Choroid plexus epithelial cell (primary cell): ENCODE measurements around the gene CNOT6.

ENCODE experiments used
- DNase-seq: peaks from one replicate; pipeline ENCODE4 v3.0.0-alpha.2; 2010; ENCODE audit warnings: low read depth
- H3K4me3 ChIP-seq: 2 replicates; pipeline ENCODE4 v1.5.1; 2011; ENCODE audit warnings: low read depth, mild to moderate bottlenecking, control low read depth, low read length, moderate library complexity
- CTCF ChIP-seq: conservative IDR thresholded peaks from 2 replicates; pipeline ENCODE4 v1.5.1; 2011; ENCODE audit warnings: low read depth, mild to moderate bottlenecking, control low read depth, inconsistent platforms, low read length, moderate library complexity

Gene CNOT6

GRCh38 chr5:180467989-180468731 lies 26.0 kb upstream of the CNOT6 start:
- no peak for TF ChIP-seq CTCF
- no peak overlapping the region for H3K4me3 ChIP-seq
- DNase-seq = no peak

- H3K4me3 ChIP-seq = no peak overlapping the region
- no peak for TF ChIP-seq CTCF
- no peak for DNase-seq
Observed at GRCh38 chr5:180468732-180469585, 25.2 kb upstream of the CNOT6 start.

DNA sequence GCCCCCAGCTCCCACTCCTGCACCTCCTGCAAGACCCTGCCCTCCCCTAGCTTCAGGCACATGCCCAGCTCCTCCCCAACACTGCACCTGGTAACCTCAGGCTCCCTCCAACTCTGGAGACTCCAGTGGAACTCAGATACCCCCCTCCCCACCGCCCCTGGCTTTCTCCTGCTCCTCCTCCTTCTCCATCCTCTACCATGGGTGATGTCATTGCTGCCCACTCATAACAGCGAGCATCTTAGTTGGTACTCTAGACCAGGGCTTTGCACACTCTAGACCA lies 24.7 kb upstream of the CNOT6 start:
- TF ChIP-seq CTCF = no peak
- no peak for DNase-seq
- no peak overlapping the region for H3K4me3 ChIP-seq

- DNase-seq = no peak
- no peak overlapping the region for H3K4me3 ChIP-seq
- no peak for TF ChIP-seq CTCF
Observed at GRCh38 chr5:180469866-180470265, 24.3 kb upstream of the CNOT6 start.

GRCh38 chr5:180470361-180470760 lies 23.8 kb upstream of the CNOT6 start:
- DNase-seq = no peak
- no peak for TF ChIP-seq CTCF
- H3K4me3 ChIP-seq = no peak overlapping the region

DNA sequence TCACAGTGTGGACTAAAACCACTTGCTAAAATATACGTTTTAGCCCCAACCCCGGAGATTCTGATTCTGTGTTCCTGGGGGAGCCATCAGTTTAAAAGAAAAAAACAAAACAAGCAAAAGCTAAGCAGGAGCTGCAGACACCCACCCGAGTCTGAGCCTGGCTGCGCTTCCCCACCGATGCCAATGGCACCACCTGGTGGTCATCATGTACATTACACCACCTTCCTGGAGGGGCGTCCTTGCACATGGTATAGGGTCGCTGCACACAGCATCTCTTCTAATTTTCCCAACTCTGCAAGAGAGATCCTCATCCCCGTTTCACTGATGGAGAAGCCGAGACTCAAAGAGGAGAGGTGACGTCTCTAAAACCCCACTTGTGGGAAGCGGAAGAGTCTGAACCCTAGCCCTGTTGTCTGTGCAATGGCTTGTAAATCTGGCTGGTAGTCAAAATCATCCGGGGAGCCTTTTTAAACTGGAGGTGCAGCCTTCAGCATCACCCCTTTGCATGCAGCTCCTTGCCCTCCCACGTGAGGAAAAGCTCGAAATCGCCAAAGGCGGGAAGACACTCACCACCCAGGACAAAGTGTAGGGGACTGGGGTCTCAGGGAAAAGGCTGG lies 23.1 kb upstream of the CNOT6 start:
- DNase-seq = peak; percentile 79
- peak; percentile 95 for TF ChIP-seq CTCF
- no peak overlapping the region for H3K4me3 ChIP-seq

- H3K4me3 ChIP-seq = no peak overlapping the region
- TF ChIP-seq CTCF = no peak
- DNase-seq = no peak
Observed at GRCh38 chr5:180471866-180472265, 22.3 kb upstream of the CNOT6 start.
